ENCODE data around the gene PRRT2. TPM values are rescaled to one million over a fixed set of nuclear protein-coding genes. Genes with fewer than 3 reads are reported as not detected.

Gene PRRT2
- total and polyA plus RNA-seq, 10 donors = 0.15 to 2.1 (median 0.65) TPM; not detected in 2

DNA sequence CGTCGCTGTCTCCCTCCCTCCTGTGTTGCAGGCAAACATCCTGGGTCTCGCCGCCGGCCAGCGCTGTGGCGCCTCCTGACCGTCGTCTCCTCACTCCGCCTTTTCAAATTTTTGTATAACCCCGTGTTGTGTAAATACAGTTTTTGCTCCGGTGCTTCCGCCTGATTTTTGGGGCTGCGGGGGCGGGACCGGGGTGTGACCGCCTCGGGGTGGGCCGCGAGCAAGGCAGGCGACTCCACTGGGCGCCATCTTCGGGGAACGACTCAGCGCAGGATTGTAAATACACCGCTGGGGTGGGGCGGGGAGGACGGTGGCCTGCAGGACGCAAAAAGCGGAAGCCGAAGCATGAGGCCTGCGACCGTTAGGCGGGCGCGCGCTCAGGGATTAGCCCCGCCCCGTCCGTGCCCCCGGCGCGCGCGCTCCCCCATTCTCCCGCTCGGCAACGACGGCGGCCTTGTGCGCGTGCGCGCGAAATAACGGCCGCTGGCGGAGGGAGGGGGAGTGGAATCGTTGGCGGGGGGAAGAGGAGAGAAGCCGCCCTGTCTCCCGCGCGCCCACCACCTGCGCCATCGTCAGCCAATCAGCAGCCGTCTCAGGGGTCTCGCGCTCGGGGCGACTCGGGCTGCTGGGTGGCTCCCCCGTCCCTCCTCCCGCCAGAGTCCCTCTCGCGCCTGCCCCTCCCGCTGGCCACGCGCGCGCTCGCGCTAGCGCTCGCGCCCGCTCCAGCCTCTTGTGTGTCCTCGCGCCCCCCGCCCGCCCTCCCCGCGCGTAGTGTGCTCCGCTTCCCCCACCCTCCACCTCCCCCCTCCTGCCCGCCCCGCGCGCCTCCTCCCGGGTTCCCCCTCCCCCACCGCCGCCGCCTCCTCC lies 6.5 kb upstream of the PRRT2 start:
- no peaks in the 10 kb centered on the region for H3K9me3 ChIP-seq
- peak overlapping the region; percentile 97 to 100 (median 98) for H3K27ac ChIP-seq
- peaks cover 32 to 50% (median 47%) of the 10 kb centered on the region in 6 donors for H3K4me1 ChIP-seq
- H3K36me3 ChIP-seq = peaks cover 0 to 54% (median 22%) of the 10 kb centered on the region in 6 donors
- intact Hi-C loops (cut with DNase I; ENCODE audit: low total_unique reads) = no loop called here
- DNase-seq = peak; percentile 100
- TF ChIP-seq, protein P1, sequence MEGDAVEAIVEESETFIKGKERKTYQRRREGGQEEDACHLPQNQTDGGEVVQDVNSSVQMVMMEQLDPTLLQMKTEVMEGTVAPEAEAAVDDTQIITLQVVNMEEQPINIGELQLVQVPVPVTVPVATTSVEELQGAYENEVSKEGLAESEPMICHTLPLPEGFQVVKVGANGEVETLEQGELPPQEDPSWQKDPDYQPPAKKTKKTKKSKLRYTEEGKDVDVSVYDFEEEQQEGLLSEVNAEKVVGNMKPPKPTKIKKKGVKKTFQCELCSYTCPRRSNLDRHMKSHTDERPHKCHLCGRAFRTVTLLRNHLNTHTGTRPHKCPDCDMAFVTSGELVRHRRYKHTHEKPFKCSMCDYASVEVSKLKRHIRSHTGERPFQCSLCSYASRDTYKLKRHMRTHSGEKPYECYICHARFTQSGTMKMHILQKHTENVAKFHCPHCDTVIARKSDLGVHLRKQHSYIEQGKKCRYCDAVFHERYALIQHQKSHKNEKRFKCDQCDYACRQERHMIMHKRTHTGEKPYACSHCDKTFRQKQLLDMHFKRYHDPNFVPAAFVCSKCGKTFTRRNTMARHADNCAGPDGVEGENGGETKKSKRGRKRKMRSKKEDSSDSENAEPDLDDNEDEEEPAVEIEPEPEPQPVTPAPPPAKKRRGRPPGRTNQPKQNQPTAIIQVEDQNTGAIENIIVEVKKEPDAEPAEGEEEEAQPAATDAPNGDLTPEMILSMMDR (IDR thresholded peaks at IDR 0.05 in 8 of 11, conservative IDR thresholded peaks at IDR 0.05 in 3 of 11) = peak in 8 of 11 experiments; percentile 14 to 59 (median 32)
- TF ChIP-seq POLR2AphosphoS5 (IDR thresholded peaks at IDR 0.05) (peak; percentile 99), POLR2A (IDR thresholded peaks at IDR 0.05) (peak; percentile 56 to 90 (median 85))
- no peaks in the 10 kb centered on the region for H3K27me3 ChIP-seq (replicated peaks in 1 of 7)
- H3K4me3 ChIP-seq = peak overlapping the region; percentile 64 to 92 (median 74)
- 0 to 1% (median 1%) methylated on average over 22 to 99 of the region's 103 CpGs for WGBS, 5 donors

DNA sequence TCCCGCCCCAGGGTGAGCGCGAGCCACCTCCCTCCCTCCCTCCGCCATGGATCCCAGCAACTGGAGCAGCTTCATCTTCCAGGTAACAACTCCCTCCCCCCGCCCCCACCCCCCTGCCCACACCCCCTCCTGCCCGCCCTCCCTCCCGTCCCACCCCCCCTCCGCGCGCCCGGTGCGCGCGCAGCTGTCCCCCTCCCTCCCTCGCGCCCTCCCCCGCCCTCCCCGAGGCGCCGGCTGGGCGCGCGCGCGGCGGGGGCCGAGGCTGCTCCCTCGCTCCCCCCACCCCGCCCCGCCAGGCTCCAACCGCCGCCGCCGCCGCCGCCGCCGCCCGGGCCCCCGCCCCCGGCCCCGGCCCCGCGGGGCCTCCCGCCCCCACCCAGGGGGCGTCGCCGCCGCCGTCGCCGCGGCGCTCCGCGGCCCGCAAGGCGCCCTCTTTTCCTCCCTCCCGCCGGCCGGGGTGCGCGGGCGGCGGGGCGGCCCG lies 5.9 kb upstream of the PRRT2 start, which contains the start of gene MAZ:
Gene MAZ, plus strand, starts transcription at position 431 of the 481 bp plus-strand sequence. CDS start 173 bp downstream, outside the sequence.
- WGBS, 5 donors = 2 to 4% (median 3%) methylated on average over 8 to 53 of the region's 67 CpGs; no CpG with 5 or more reads in 2 of the 5 donors
- DNase-seq = peak; percentile 93
- TF ChIP-seq POLR2A (IDR thresholded peaks at IDR 0.05) = no peak
- TF ChIP-seq, protein P1 (IDR thresholded peaks at IDR 0.05 in 8 of 11, conservative IDR thresholded peaks at IDR 0.05 in 3 of 11) = no peak
- no peak for TF ChIP-seq POLR2AphosphoS5 (IDR thresholded peaks at IDR 0.05)

DNA sequence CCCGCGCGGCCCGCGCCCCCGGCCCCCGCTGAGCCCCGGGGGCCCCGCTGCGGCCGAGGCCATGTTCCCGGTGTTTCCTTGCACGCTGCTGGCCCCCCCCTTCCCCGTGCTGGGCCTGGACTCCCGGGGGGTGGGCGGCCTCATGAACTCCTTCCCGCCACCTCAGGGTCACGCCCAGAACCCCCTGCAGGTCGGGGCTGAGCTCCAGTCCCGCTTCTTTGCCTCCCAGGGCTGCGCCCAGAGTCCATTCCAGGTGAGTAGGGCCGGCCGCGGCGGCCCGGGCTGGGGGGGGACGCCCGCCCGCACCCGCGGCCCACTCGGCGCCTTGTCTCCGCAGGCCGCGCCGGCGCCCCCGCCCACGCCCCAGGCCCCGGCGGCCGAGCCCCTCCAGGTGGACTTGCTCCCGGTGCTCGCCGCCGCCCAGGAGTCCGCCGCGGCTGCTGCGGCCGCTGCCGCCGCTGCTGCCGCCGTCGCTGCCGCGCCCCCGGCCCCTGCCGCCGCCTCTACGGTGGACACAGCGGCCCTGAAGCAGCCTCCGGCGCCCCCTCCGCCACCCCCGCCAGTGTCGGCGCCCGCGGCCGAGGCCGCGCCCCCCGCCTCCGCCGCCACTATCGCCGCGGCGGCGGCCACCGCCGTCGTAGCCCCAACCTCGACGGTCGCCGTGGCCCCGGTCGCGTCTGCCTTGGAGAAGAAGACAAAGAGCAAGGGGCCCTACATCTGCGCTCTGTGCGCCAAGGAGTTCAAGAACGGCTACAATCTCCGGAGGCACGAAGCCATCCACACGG lies 5.2 kb upstream of the PRRT2 start:
- H3K4me1 ChIP-seq = peaks cover 46 to 64% (median 61%) of the 10 kb centered on the region in 6 donors

More for the DNA sequence above, 5.9 kb upstream of the PRRT2 start, which contains the start of gene MAZ:
- intact Hi-C loops (cut with DNase I; ENCODE audit: low total_unique reads) = no loop called here
- H3K4me1 ChIP-seq = peaks cover 39 to 57% (median 54%) of the 10 kb centered on the region in 6 donors
- peak within 1 kb of the TSS; percentile 64 to 92 (median 74) for H3K4me3 ChIP-seq
- no peaks in the 10 kb centered on the region for H3K9me3 ChIP-seq
- peaks cover 0 to 50% (median 19%) of the 10 kb centered on the region in 6 donors for H3K36me3 ChIP-seq
- peak within 1 kb of the TSS; percentile 97 to 100 (median 98) for H3K27ac ChIP-seq
- H3K27me3 ChIP-seq (replicated peaks in 1 of 7) = no peaks in the 10 kb centered on the region

More for the DNA sequence above, 5.2 kb upstream of the PRRT2 start:
- DNase-seq = peak; percentile 93
- Histone ChIP-seq H3K9me3 (no peaks in the 10 kb centered on the region), H3K4me3 (peak overlapping the region; percentile 45 to 92 (median 56)), H3K36me3 (peaks cover 0 to 44% (median 19%) of the 10 kb centered on the region in 6 donors), H3K27me3 (replicated peaks in 1 of 7) (peaks cover 0 to 7% (median 3%) of the 10 kb centered on the region in 7 donors), H3K27ac (peak overlapping the region; percentile 88 to 100 (median 94))
- intact Hi-C loops (cut with DNase I; ENCODE audit: low total_unique reads) = no loop called here
- WGBS, 5 donors = 0 to 1% (median 0%) methylated on average over 12 to 99 of the region's 99 CpGs
- TF ChIP-seq POLR2A (IDR thresholded peaks at IDR 0.05) (no peak), POLR2AphosphoS5 (IDR thresholded peaks at IDR 0.05) (no peak)
- TF ChIP-seq, protein P1 (IDR thresholded peaks at IDR 0.05 in 8 of 11, conservative IDR thresholded peaks at IDR 0.05 in 3 of 11) = no peak

Data from spleen (tissue), 11 donors.